Neural crest cell (in vitro differentiated cells): ENCODE measurements around the gene TRPM2. TPM values are rescaled to one million over a fixed set of nuclear protein-coding genes. Genes with fewer than 3 reads are reported as not detected.

Source experiments
- DNase-seq: peaks from one replicate; pipeline ENCODE4 v3.0.0; 2021; ENCODE audit warnings: low read depth, mixed read lengths, low spot score
- H3K27ac Mint-ChIP-seq: one replicate; pipeline ENCODE4 v1.8.0; 2021; ENCODE audit warnings: mild to moderate bottlenecking, mixed read lengths; ENCODE audit not compliant: unreplicated experiment
- H3K27me3 Mint-ChIP-seq: 2 replicates; pipeline ENCODE4 v1.8.0; 2021; ENCODE audit warnings: low read depth, mild to moderate bottlenecking, mixed read lengths
- H3K36me3 Mint-ChIP-seq: 2 replicates; pipeline ENCODE4 v1.8.0; 2021; ENCODE audit warnings: low read depth, mild to moderate bottlenecking, mixed read lengths
- H3K4me1 Mint-ChIP-seq: 2 replicates; pipeline ENCODE4 v1.8.0; 2021; ENCODE audit warnings: mixed read lengths
- H3K4me3 Mint-ChIP-seq: one replicate; pipeline ENCODE4 v1.8.0; 2021; ENCODE audit warnings: mild to moderate bottlenecking, mixed read lengths
- H3K9me3 Mint-ChIP-seq: 2 replicates; pipeline ENCODE4 v1.8.0; 2021; ENCODE audit warnings: mixed read lengths
- long read RNA-seq: library from polyadenylated mRNA; unstranded; transcript quantifications from one replicate; pipeline ENCODE4 v2.0.0, GENCODE V29; 2020
- total RNA-seq: library from RNA; stranded (reverse); gene quantifications from 2 replicates; pipeline ENCODE4 v1.2.1, GENCODE V29; 2021
- TF ChIP-seq, protein P1 (sequence below): fragments of 200-600 bp; sonication (generic); conservative IDR thresholded peaks from 2 replicates; pipeline ENCODE4 v1.5.0; 2021; ENCODE audit warnings: antibody characterized with exemption, mild to moderate bottlenecking

The TRPM2 gene
- not detected in 2 replicates for total RNA-seq
- long read RNA-seq, result 0 reads

DNA sequence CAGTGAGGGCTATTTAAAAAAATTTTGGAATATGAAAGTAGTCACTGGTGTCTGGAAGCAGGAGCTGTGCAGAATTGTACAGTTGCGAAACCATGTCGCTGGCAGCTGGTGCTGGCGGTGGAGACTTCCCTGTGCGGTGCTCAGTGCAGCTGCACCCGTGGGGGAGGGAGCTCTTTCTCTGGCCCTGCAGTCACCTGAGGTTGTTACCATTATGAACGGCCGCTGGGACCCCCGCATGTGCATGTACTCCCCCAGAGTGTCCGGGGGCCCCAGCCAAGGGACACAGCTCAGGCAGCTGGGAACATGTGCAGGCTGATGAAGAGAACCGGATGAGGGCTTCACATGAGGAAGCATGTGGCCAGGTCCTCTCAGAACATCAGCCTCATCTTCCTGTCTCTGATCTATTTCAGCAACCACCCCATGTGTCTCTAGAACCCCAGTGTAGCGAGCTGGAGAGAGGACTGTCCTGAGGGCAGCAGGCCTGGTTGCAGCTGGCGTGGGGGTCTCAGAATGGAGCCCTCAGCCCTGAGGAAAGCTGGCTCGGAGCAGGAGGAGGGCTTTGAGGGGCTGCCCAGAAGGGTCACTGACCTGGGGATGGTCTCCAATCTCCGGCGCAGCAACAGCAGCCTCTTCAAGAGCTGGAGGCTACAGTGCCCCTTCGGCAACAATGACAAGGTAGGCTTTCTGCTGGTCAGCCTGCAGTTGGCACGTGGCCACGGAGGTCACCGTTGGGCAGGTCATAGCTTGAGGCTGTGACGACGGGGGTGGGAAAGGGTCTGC, at the start of gene TRPM2:
Gene TRPM2 (plus strand): TSS at position 431 of the 780 bp plus-strand sequence. CDS start 80 bp downstream, at position 511.
- H3K4me3 Mint-ChIP-seq, result no peak within 1 kb of the TSS
- no peak for DNase-seq
- H3K27ac Mint-ChIP-seq, result peak within 1 kb of the TSS; percentile 73
- TF ChIP-seq, protein P1, sequence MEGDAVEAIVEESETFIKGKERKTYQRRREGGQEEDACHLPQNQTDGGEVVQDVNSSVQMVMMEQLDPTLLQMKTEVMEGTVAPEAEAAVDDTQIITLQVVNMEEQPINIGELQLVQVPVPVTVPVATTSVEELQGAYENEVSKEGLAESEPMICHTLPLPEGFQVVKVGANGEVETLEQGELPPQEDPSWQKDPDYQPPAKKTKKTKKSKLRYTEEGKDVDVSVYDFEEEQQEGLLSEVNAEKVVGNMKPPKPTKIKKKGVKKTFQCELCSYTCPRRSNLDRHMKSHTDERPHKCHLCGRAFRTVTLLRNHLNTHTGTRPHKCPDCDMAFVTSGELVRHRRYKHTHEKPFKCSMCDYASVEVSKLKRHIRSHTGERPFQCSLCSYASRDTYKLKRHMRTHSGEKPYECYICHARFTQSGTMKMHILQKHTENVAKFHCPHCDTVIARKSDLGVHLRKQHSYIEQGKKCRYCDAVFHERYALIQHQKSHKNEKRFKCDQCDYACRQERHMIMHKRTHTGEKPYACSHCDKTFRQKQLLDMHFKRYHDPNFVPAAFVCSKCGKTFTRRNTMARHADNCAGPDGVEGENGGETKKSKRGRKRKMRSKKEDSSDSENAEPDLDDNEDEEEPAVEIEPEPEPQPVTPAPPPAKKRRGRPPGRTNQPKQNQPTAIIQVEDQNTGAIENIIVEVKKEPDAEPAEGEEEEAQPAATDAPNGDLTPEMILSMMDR, result no peak
- no peaks in the 10 kb centered on the region for H3K9me3 Mint-ChIP-seq
- peaks cover 5% of the 10 kb centered on the region for H3K4me1 Mint-ChIP-seq
- H3K27me3 Mint-ChIP-seq, result no peaks in the 10 kb centered on the region
- H3K36me3 Mint-ChIP-seq, result no peaks in the 10 kb centered on the region

DNA sequence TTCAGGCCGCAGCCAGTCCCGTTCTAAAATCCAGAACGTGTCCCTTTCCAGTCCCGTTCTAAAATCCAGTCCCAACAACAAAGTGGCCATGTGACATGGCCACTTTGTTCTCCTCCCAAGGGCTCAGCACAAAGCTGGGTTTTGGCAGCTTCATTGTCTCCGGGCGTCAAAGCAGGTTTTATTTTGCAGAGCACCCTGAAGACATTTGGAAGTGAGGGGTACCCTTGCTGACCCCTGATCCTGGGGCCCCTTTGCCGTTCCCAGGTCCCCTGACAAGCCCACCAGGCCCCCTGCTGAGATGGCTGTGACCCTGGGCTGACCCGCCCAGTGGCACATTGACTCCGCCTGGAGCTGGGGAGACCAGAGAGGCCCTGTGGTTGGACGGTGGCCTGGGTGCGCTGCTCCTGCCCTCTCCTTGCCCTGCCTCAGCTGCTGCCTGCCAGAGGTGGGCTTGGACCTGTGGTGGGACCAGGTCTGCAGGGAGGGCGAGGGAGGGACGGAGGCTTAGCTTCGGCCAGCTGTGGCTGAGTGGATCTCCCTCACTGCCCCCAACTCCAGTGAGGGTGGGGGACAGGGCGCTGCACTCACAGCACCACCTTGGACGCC, 49.3 kb upstream of the TRPM2 start:
- Mint-ChIP-seq H3K27me3 (peaks cover 3% of the 10 kb centered on the region), H3K27ac (peak overlapping the region; percentile 88), H3K4me3 (peak overlapping the region; percentile 90), H3K36me3 (no peaks in the 10 kb centered on the region), H3K9me3 (no peaks in the 10 kb centered on the region), H3K4me1 (peaks cover 41% of the 10 kb centered on the region)
- TF ChIP-seq, protein P1, result no peak
- no peak for DNase-seq

DNA sequence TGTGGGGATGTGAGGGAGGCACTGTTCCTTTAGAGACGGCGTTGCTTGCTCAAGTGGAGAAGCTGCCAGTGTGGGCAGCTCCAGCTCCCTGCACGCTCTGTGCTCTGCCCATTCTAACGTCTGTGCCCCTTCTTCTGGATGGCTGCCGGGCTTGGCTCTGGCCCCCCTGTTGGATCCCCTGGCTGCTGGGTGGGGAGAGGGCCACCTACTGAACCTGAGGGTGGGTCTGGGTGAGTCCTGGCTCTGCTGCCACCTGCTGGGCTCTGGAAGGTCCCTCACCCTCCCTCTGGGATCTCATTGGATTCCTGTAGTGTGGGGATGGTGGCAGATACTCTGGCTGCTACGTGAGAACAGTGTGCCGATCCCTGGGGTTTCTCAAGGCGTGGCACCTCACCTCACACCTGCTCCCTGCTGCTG, 48.5 kb upstream of the TRPM2 start:
- Mint-ChIP-seq H3K9me3 (no peaks in the 10 kb centered on the region), H3K27me3 (no peaks in the 10 kb centered on the region), H3K27ac (peak overlapping the region; percentile 97), H3K36me3 (no peaks in the 10 kb centered on the region), H3K4me3 (peak overlapping the region; percentile 81), H3K4me1 (peaks cover 38% of the 10 kb centered on the region)
- DNase-seq, result peak; percentile 58
- TF ChIP-seq, protein P1, result peak; percentile 72

DNA sequence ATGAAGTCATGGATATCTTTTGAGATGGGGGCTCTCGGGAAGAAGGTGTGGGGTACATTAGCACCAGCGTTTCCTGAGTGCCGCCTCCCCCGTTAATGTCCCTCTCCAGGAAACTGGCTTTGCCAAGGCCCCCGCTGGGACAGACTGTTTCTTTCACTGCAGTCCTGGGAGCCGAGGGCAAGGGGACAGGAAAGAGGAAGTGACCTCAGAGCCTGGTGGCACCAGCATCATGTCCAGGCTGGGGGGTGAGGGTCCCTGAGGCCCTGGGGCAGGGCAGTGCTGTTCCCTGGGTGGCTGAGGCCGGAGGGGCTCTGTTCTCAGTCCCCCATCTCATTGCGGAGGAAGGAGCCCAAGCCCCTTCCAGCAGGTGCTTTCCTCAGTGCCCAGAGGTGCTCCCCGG, 47.7 kb upstream of the TRPM2 start:
- no peak for DNase-seq
- no peaks in the 10 kb centered on the region for H3K9me3 Mint-ChIP-seq
- no peaks in the 10 kb centered on the region for H3K36me3 Mint-ChIP-seq
- no peak overlapping the region for H3K27ac Mint-ChIP-seq
- peaks cover 37% of the 10 kb centered on the region for H3K4me1 Mint-ChIP-seq
- peak overlapping the region; percentile 31 for H3K4me3 Mint-ChIP-seq
- TF ChIP-seq, protein P1, result no peak
- H3K27me3 Mint-ChIP-seq, result no peaks in the 10 kb centered on the region

DNA sequence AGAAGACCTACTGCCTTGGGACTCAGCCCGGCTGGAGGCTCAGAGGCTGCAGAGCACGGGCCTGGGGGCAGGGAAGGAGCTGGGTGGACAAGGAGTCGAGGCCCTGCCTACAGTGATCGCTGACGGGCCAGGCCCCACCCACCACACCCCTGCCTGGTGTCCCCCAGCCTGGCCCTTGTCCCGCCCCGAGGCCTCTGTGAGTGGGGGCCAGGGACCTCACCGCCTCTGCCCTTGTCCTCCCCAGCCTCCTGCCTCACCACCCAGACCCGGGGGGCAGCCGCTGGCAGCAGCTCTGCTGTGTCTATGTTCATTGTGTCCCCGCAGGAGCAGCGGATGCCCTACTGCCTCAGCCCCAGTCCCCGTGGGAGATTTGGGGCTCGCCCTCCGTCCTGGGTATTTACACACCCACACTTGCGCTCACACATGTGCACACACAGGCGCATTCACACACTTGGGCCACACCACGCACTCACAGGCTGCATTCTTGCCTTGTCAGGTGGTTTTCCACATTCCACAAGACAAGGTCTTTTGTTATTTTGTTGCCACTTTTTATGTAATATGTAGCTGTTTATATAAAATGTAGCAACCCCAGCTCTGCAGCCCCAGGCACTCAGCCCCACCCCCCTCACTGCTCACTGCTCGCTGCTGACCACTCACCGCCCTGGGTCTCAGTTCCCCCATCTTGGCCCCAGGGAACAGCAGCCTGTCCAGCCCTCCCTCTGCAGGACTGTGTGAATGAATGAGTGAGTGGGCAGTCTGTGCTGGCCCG, 46.3 kb upstream of the TRPM2 start:
- Mint-ChIP-seq H3K27me3 (no peaks in the 10 kb centered on the region), H3K4me1 (peaks cover 33% of the 10 kb centered on the region), H3K4me3 (no peak overlapping the region), H3K36me3 (peaks cover 5% of the 10 kb centered on the region), H3K27ac (peak overlapping the region; percentile 38), H3K9me3 (no peaks in the 10 kb centered on the region)
- TF ChIP-seq, protein P1, result no peak
- DNase-seq, result no peak
